ENCODE results near the gene KRTAP10-7. TPM values are rescaled to one million over a fixed set of nuclear protein-coding genes. Genes with fewer than 3 reads are reported as not detected.

The KRTAP10-7 gene
- total and polyA plus RNA-seq, 9 donors, result not detected

- Histone ChIP-seq H3K4me1 (ENCODE audit: control insufficient read depth, insufficient read depth, low read length) (no peaks in the 10 kb centered on the region), H3K27ac (ENCODE audit: low read length) (no peak overlapping the region), H3K9me3 (replicated peaks; ENCODE audit: control insufficient read depth, low read depth, low read length) (peaks cover 9% of the 10 kb centered on the region), H3K27me3 (ENCODE audit: control insufficient read depth, insufficient read depth, low read length) (peaks cover 12% of the 10 kb centered on the region), H3K36me3 (ENCODE audit: control insufficient read depth, insufficient read depth, low read length) (no peaks in the 10 kb centered on the region), H3K4me3 (ENCODE audit: low read length) (no peak overlapping the region)
- no peak for DNase-seq
- WGBS (ENCODE audit: insufficient coverage), result 82% methylated on average over 12 of the region's 13 CpGs
These were observed 12.4 kb downstream of the KRTAP10-7 start for GRCh38 chr21:44612669-44613229.

- no peak overlapping the region for H3K4me3 ChIP-seq (ENCODE audit: low read length)
- DNase-seq, result no peak
- 80% methylated on average over 25 of the region's 26 CpGs for WGBS (ENCODE audit: insufficient coverage)
- peaks cover 9% of the 10 kb centered on the region for H3K9me3 ChIP-seq (replicated peaks; ENCODE audit: control insufficient read depth, low read depth, low read length)
- H3K36me3 ChIP-seq (ENCODE audit: control insufficient read depth, insufficient read depth, low read length), result no peaks in the 10 kb centered on the region
- no peaks in the 10 kb centered on the region for H3K4me1 ChIP-seq (ENCODE audit: control insufficient read depth, insufficient read depth, low read length)
- H3K27ac ChIP-seq (ENCODE audit: low read length), result no peak overlapping the region
- peaks cover 12% of the 10 kb centered on the region for H3K27me3 ChIP-seq (ENCODE audit: control insufficient read depth, insufficient read depth, low read length)
These were observed 13.2 kb downstream of the KRTAP10-7 start for GRCh38 chr21:44613386-44614155.

GRCh38 chr21:44614161-44614631, 13.8 kb downstream of the KRTAP10-7 start:
- 82% methylated on average over 14 of the region's 20 CpGs for WGBS (ENCODE audit: insufficient coverage)
- DNase-seq, result no peak
- peaks cover 12% of the 10 kb centered on the region for H3K27me3 ChIP-seq (ENCODE audit: control insufficient read depth, insufficient read depth, low read length)

GRCh38 chr21:44614961-44615391, 14.6 kb downstream of the KRTAP10-7 start:
- H3K27ac ChIP-seq (ENCODE audit: low read length), result no peak overlapping the region
- H3K27me3 ChIP-seq (ENCODE audit: control insufficient read depth, insufficient read depth, low read length), result peaks cover 12% of the 10 kb centered on the region
- 86% methylated on average over 22 of the region's 28 CpGs for WGBS (ENCODE audit: insufficient coverage)
- H3K36me3 ChIP-seq (ENCODE audit: control insufficient read depth, insufficient read depth, low read length), result no peaks in the 10 kb centered on the region
- no peak overlapping the region for H3K4me3 ChIP-seq (ENCODE audit: low read length)
- peaks cover 7% of the 10 kb centered on the region for H3K9me3 ChIP-seq (replicated peaks; ENCODE audit: control insufficient read depth, low read depth, low read length)
- H3K4me1 ChIP-seq (ENCODE audit: control insufficient read depth, insufficient read depth, low read length), result no peaks in the 10 kb centered on the region
- no peak for DNase-seq

More at GRCh38 chr21:44614161-44614631, 13.8 kb downstream of the KRTAP10-7 start:
- no peaks in the 10 kb centered on the region for H3K36me3 ChIP-seq (ENCODE audit: control insufficient read depth, insufficient read depth, low read length)
- H3K9me3 ChIP-seq (replicated peaks; ENCODE audit: control insufficient read depth, low read depth, low read length), result peaks cover 9% of the 10 kb centered on the region
- no peak overlapping the region for H3K27ac ChIP-seq (ENCODE audit: low read length)
- H3K4me3 ChIP-seq (ENCODE audit: low read length), result no peak overlapping the region
- H3K4me1 ChIP-seq (ENCODE audit: control insufficient read depth, insufficient read depth, low read length), result no peaks in the 10 kb centered on the region

GRCh38 chr21:44615466-44615865, 15.1 kb downstream of the KRTAP10-7 start:
- no peak for DNase-seq
- Histone ChIP-seq H3K27ac (ENCODE audit: low read length) (no peak overlapping the region), H3K9me3 (replicated peaks; ENCODE audit: control insufficient read depth, low read depth, low read length) (peaks cover 7% of the 10 kb centered on the region), H3K4me3 (ENCODE audit: low read length) (no peak overlapping the region), H3K36me3 (ENCODE audit: control insufficient read depth, insufficient read depth, low read length) (no peaks in the 10 kb centered on the region), H3K27me3 (ENCODE audit: control insufficient read depth, insufficient read depth, low read length) (peaks cover 11% of the 10 kb centered on the region), H3K4me1 (ENCODE audit: control insufficient read depth, insufficient read depth, low read length) (no peaks in the 10 kb centered on the region)
- 83% methylated on average over 3 of the region's 8 CpGs for WGBS (ENCODE audit: insufficient coverage)

GRCh38 chr21:44615911-44616590, 15.7 kb downstream of the KRTAP10-7 start:
- no peaks in the 10 kb centered on the region for H3K4me1 ChIP-seq (ENCODE audit: control insufficient read depth, insufficient read depth, low read length)
- no peaks in the 10 kb centered on the region for H3K36me3 ChIP-seq (ENCODE audit: control insufficient read depth, insufficient read depth, low read length)
- H3K27ac ChIP-seq (ENCODE audit: low read length), result no peak overlapping the region
- 75% methylated on average over 12 of the region's 17 CpGs for WGBS (ENCODE audit: insufficient coverage)
- DNase-seq, result no peak
- peaks cover 9% of the 10 kb centered on the region for H3K27me3 ChIP-seq (ENCODE audit: control insufficient read depth, insufficient read depth, low read length)
- H3K4me3 ChIP-seq (ENCODE audit: low read length), result no peak overlapping the region
- H3K9me3 ChIP-seq (replicated peaks; ENCODE audit: control insufficient read depth, low read depth, low read length), result peaks cover 4% of the 10 kb centered on the region

GRCh38 chr21:44616591-44616926, 16.2 kb downstream of the KRTAP10-7 start:
- 79% methylated on average over 16 of the region's 16 CpGs for WGBS (ENCODE audit: insufficient coverage)
- DNase-seq, result no peak
- Histone ChIP-seq H3K9me3 (replicated peaks; ENCODE audit: control insufficient read depth, low read depth, low read length) (peaks cover 2% of the 10 kb centered on the region), H3K27me3 (ENCODE audit: control insufficient read depth, insufficient read depth, low read length) (peaks cover 9% of the 10 kb centered on the region), H3K4me1 (ENCODE audit: control insufficient read depth, insufficient read depth, low read length) (no peaks in the 10 kb centered on the region), H3K4me3 (ENCODE audit: low read length) (no peak overlapping the region), H3K36me3 (ENCODE audit: control insufficient read depth, insufficient read depth, low read length) (no peaks in the 10 kb centered on the region), H3K27ac (ENCODE audit: low read length) (no peak overlapping the region)

GRCh38 chr21:44617071-44617501, 16.7 kb downstream of the KRTAP10-7 start:
- H3K4me3 ChIP-seq (ENCODE audit: low read length), result no peak overlapping the region
- no peak overlapping the region for H3K27ac ChIP-seq (ENCODE audit: low read length)
- no peak for DNase-seq
- H3K27me3 ChIP-seq (ENCODE audit: control insufficient read depth, insufficient read depth, low read length), result peaks cover 9% of the 10 kb centered on the region
- no peaks in the 10 kb centered on the region for H3K36me3 ChIP-seq (ENCODE audit: control insufficient read depth, insufficient read depth, low read length)
- no peaks in the 10 kb centered on the region for H3K9me3 ChIP-seq (replicated peaks; ENCODE audit: control insufficient read depth, low read depth, low read length)
- 32% methylated on average over 7 of the region's 8 CpGs for WGBS (ENCODE audit: insufficient coverage)
- no peaks in the 10 kb centered on the region for H3K4me1 ChIP-seq (ENCODE audit: control insufficient read depth, insufficient read depth, low read length)

GRCh38 chr21:44618504-44618903, 18.1 kb downstream of the KRTAP10-7 start:
- H3K27ac ChIP-seq (ENCODE audit: low read length), result no peak overlapping the region
- no peaks in the 10 kb centered on the region for H3K36me3 ChIP-seq (ENCODE audit: control insufficient read depth, insufficient read depth, low read length)
- peak; percentile 30 for DNase-seq
- H3K4me1 ChIP-seq (ENCODE audit: control insufficient read depth, insufficient read depth, low read length), result no peaks in the 10 kb centered on the region
- no CpG with 5 or more reads among the region's 4 CpGs for WGBS (ENCODE audit: insufficient coverage)
- no peak overlapping the region for H3K4me3 ChIP-seq (ENCODE audit: low read length)
- peaks cover 8% of the 10 kb centered on the region for H3K9me3 ChIP-seq (replicated peaks; ENCODE audit: control insufficient read depth, low read depth, low read length)
- H3K27me3 ChIP-seq (ENCODE audit: control insufficient read depth, insufficient read depth, low read length), result peaks cover 9% of the 10 kb centered on the region

GRCh38 chr21:44618909-44619308, 18.5 kb downstream of the KRTAP10-7 start:
- H3K4me1 ChIP-seq (ENCODE audit: control insufficient read depth, insufficient read depth, low read length), result no peaks in the 10 kb centered on the region
- peaks cover 9% of the 10 kb centered on the region for H3K27me3 ChIP-seq (ENCODE audit: control insufficient read depth, insufficient read depth, low read length)
- no peak overlapping the region for H3K27ac ChIP-seq (ENCODE audit: low read length)
- peaks cover 8% of the 10 kb centered on the region for H3K9me3 ChIP-seq (replicated peaks; ENCODE audit: control insufficient read depth, low read depth, low read length)
- 89% methylated on average over 1 of the region's 3 CpGs for WGBS (ENCODE audit: insufficient coverage)
- H3K4me3 ChIP-seq (ENCODE audit: low read length), result no peak overlapping the region
- no peaks in the 10 kb centered on the region for H3K36me3 ChIP-seq (ENCODE audit: control insufficient read depth, insufficient read depth, low read length)
- DNase-seq, result no peak

All from muscle of leg (tissue), 11 donors.